HL-60/S4 treated with retinoic acid at 250 ng/mL for 4 days and 3 days (cell line): ENCODE data around the gene MAP3K20.
"Not testable (repeated sequence)": the region's sequence is repeated elsewhere in the genome, so short reads cannot be mapped to it uniquely, and the experiment has no call there.

ENCODE experiments used
- in situ Hi-C: fragments of 300-500 bp; cut with MboI; formaldehyde crosslinking; loops from 2 replicates; pipeline ENCODE4 v1.7.0; 2022; ENCODE audit warnings: low sequenced_read_pairs

The MAP3K20 gene

GRCh38 chr2:173151671-173152401, 76.2 kb downstream of the MAP3K20 start:
- in situ Hi-C loops = no loop called here

- in situ Hi-C loops = no loop called here
Measured at GRCh38 chr2:173153301-173153885, 77.7 kb downstream of the MAP3K20 start.

GRCh38 chr2:173157676-173158293, 82.1 kb downstream of the MAP3K20 start:
- in situ Hi-C loops = no loop called here

DNA sequence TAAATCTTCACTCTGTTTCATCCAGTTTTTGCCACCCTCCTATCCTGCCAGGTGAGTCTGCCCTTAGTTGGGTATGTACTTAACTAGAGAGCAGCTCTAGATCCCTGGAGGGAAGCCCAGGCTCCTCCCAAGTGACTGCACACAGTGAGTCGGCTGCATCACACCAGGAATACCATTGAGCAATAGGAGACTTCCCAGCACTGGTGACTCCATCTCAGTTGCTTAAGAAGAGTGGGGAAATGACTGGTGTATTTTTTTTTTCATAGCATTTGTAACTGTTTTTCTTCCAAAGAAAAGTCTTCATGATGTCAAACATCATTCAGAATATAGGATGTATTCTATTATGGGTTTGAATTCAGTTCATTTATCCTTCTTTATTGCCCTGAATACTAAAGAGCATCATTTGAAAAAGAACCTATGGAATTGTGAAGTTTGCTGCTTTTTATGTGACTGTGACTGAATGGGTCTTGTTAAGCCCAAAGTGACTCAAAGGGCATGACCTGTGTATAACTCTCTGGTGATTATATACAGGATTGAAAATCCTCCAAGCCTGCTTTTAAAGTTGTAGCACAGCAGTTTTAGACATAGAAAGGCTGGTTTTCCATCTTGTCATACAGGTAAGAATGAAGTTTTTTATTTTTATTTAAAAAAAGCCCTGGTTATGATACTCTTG, 84.3 kb downstream of the MAP3K20 start:
- in situ Hi-C loops = no loop called here

DNA sequence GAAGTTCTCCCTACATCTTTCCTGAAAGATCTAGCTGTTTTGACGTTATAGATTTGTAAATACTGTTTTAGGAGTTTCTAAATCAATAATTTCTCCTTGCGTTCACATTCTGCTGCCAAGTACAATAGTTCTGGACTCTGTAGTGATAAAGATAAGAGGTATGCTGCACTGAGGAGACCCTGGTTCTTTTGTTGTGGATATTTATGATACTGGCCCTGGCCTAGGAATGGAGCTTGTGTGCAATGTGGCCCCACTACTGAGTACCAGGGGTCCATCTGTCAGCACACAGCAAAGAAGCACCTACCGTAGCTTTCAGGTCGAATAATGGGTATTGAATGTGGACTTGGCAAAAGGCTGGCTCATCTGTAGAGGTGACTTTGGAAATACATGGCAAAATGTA, 85.0 kb downstream of the MAP3K20 start:
- in situ Hi-C loops = no loop called here

- in situ Hi-C loops = no loop called here
Measured at GRCh38 chr2:173161040-173161439, 85.4 kb downstream of the MAP3K20 start.

DNA sequence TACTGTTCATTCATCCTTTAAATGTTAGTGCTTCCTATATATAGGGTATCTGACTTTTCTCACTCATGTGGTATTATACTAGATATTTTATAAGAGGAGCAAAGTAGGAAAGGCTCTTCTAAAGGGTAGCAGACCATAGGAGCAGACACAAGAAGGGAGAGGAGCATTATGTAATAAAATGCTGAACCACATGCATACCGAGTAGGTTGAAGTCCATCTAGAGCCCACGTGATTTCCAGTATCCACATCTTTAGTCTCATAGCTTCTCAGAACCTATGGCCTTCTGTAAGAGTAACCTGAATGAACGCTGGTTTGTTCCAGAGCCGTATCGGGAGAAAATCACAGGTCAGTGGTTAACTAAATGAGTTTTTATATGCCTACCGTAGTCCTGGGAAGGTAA, 85.9 kb downstream of the MAP3K20 start:
- in situ Hi-C loops = no loop called here

DNA sequence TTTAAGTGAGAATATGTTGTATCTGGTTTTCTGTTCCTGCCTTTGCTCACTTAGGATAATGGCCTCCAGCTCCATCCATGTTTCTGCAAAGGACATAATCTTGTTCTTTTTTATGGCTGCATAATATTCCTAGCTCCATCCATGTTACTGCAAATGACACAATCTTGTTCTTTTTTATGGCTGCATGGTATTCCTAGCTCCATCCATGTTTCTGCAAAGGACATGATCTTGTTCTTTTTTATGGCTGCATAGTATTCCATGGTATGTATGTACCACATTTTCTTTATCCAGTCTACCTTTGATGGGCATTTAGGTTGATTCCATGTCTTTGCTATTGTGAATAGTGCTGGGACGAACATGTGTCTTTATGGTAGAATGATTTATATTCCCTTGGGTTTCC, 87.7 kb downstream of the MAP3K20 start:
- in situ Hi-C loops = not testable (repeated sequence)

DNA sequence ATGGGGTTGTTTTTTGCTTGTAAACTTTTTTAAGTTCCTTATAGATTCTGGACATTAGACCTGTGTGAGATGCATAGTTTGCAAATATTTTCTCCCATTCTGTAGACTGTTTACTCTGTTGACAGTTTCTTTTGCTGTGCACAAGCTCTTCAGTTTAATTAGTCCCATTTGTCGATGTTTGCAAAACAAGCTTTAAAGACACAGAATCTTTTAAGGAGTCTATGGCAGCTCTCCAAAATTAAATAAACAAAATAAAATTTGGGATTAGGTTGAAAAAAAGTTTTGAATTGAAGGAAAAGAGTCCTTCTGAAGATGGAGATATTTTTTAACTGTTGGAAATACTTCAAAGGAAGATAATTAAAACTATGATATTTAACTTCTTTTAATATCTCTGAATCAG, 88.8 kb downstream of the MAP3K20 start:
- in situ Hi-C loops = no loop called here

- in situ Hi-C loops = no loop called here
Measured at GRCh38 chr2:173165443-173166238, 90.0 kb downstream of the MAP3K20 start.

DNA sequence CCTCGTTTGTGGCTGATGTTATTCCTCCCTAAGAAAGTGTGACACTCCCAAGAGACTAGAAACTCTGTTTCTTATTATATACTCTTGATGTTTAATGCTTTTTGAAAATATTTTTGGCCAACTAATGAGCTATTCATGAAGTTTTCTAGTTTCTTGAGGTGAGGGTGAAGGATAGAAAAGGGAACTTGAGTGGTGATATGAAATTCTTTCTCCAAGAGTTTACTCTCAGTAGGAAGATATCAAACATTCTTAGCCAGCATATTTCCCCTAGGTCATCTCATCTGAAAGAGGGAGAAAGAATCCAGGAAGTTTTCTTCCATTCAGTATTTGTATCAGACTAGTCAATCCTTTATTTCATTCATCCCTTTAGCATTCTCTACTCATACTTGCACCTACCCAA, 95.7 kb downstream of the MAP3K20 start:
- in situ Hi-C loops = no loop called here

GRCh38 chr2:173171924-173172643, 96.4 kb downstream of the MAP3K20 start:
- in situ Hi-C loops = no loop called here

GRCh38 chr2:173174339-173174738, 98.7 kb downstream of the MAP3K20 start:
- in situ Hi-C loops = not testable (repeated sequence)

DNA sequence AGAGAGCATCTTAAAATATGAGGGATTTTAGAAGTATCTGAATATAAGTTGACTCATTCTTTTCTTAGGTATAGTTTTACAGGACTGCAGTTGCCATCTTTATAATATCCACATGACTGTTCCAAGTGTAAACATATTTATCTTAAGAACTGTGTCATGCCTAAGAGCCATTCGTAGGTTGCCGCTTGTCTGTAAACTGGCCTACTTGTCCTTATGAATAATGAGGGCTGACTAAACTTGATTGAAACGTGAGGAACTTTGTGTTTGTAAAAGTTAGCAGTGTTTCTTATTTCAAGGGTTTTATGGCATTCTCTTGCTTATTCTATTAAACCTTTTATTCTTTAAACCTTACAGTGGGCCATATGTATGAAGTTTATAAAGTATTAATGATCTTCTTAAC, 99.6 kb downstream of the MAP3K20 start:
- in situ Hi-C loops = no loop called here

GRCh38 chr2:173181982-173182381, 106.3 kb downstream of the MAP3K20 start:
- in situ Hi-C loops = no loop called here

- in situ Hi-C loops = no loop called here
Measured at GRCh38 chr2:173184031-173185004, 108.7 kb downstream of the MAP3K20 start.

DNA sequence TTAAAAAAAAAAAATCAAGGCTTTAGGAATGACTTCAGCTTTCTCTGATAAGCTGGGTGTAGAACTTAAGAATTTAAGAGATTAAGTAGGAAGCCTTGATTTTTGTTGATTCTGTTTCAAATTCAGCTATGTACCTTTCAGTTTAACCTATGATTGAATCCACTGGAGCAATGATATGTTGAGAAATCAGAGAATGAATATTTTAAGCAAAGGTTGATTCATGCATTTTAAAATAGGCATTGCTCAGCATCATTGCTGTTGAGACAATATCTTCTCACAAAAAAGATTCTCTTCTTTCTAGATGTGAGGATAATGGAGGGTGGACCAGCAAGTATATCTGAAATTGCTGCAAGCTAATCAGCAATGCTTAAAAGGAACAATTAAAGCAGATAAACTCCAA, 109.8 kb downstream of the MAP3K20 start:
- in situ Hi-C loops = no loop called here

GRCh38 chr2:173187941-173188788, 112.5 kb downstream of the MAP3K20 start:
- in situ Hi-C loops = no loop called here
